Vagina (tissue), 2 donors: ENCODE results near the gene ST6GALNAC3. TPM values are rescaled to one million over a fixed set of nuclear protein-coding genes. Genes with fewer than 3 reads are reported as not detected.
A peak's percentile ranks its signal among the peaks of the same experiment; 100 is the strongest.

Experiments
- DNase-seq, 2 donors: peaks; one replicate each; pipeline ENCODE4 v3.0.0-alpha.2; 2017; ENCODE audit errors: extremely low spot score in 2 of 2
- H3K27ac ChIP-seq: fragments of 200-600 bp; sonication (generic); one replicate; pipeline ENCODE4 v1.5.1; 2019
- H3K27me3 ChIP-seq: fragments of 200-600 bp; sonication (generic); one replicate; pipeline ENCODE4 v1.5.1; 2019
- H3K36me3 ChIP-seq, 2 donors: fragments of 200-600 bp; sonication (generic); one replicate each; pipeline ENCODE4 v1.5.1; 2017 to 2019
- H3K4me1 ChIP-seq: fragments of 200-600 bp; sonication (generic); one replicate; pipeline ENCODE4 v1.5.1; 2019
- H3K4me3 ChIP-seq, 2 donors: fragments of 200-600 bp; sonication (generic); 1 replicate in 1 of 2; 2 replicates in 1 of 2; pipeline ENCODE4 v1.5.1; 2016 to 2019
- H3K9me3 ChIP-seq: fragments of 200-600 bp; sonication (generic); one replicate; pipeline ENCODE4 v1.5.1; 2019
- POLR2A ChIP-seq, 2 donors: fragments of 450-650 bp; IDR thresholded peaks; one replicate each; pipeline ENCODE4 v1.6.1; 2017; ENCODE audit warnings: antibody characterized with exemption in 2 of 2, mild to moderate bottlenecking in 2 of 2, moderate library complexity in 2 of 2
- POLR2AphosphoS5 ChIP-seq, 2 donors: sonication (generic); formaldehyde crosslinking; IDR thresholded peaks; one replicate each; pipeline ENCODE4 v1.9.0; 2017; ENCODE audit warnings: antibody characterized with exemption in 2 of 2, mild to moderate bottlenecking in 2 of 2, low read depth in 1 of 2; ENCODE audit not compliant: insufficient read depth in 1 of 2
- intact Hi-C: fragments of 100-400 bp; cut with DNase I; formaldehyde crosslinking; loops from one replicate; pipeline ENCODE4 v1.15.1; 2023
- total RNA-seq: library from RNA; depleted of rRNA; stranded (reverse); fragments of >200 nt; gene quantifications from one replicate; pipeline ENCODE4 v1.2.3, GENCODE V29; 2016
- TF ChIP-seq, protein P1 (sequence below), 3 experiments: fragments of 450-650 bp in 2 of 3; fragments of 200-600 bp in 1 of 3; sonication (generic) in 1 of 3; IDR thresholded peaks; one replicate each; pipeline ENCODE4 v1.5.1; 2017 to 2019; ENCODE audit warnings: antibody characterized with exemption in 3 of 3, mild to moderate bottlenecking in 2 of 3, moderate library complexity in 2 of 3

The ST6GALNAC3 gene
- total RNA-seq, 1 donor from 2014 or later, result 21.1 TPM

DNA sequence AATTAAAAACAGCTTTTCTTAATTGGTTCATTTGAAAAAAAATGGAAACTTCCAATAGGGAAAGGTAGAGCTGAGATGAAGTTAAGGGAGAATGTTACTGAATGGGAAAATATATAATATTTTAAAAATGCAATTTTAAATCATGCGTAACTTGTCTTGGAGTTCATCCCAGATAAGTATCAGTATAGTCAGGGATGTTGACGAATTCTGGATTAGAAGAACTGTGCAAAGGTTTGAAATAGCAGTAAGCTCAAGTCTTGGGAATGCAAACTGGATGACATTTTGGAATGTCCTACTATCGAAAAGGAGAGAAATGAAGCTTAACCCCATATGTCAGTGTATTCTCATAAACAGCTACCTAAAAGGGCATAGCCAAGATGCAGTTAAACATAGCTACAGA lies 4.0 kb upstream of the ST6GALNAC3 start:
- intact Hi-C loops, result no loop called here
- H3K9me3 ChIP-seq, result no peaks in the 10 kb centered on the region
- H3K36me3 ChIP-seq, result no peaks in the 10 kb centered on the region
- TF ChIP-seq POLR2AphosphoS5 (IDR thresholded peaks at IDR 0.05; ENCODE audit: insufficient read depth in 1 of 2, low read depth in 1 of 2) (no peak), POLR2A (IDR thresholded peaks at IDR 0.05) (no peak)
- TF ChIP-seq, protein P1, sequence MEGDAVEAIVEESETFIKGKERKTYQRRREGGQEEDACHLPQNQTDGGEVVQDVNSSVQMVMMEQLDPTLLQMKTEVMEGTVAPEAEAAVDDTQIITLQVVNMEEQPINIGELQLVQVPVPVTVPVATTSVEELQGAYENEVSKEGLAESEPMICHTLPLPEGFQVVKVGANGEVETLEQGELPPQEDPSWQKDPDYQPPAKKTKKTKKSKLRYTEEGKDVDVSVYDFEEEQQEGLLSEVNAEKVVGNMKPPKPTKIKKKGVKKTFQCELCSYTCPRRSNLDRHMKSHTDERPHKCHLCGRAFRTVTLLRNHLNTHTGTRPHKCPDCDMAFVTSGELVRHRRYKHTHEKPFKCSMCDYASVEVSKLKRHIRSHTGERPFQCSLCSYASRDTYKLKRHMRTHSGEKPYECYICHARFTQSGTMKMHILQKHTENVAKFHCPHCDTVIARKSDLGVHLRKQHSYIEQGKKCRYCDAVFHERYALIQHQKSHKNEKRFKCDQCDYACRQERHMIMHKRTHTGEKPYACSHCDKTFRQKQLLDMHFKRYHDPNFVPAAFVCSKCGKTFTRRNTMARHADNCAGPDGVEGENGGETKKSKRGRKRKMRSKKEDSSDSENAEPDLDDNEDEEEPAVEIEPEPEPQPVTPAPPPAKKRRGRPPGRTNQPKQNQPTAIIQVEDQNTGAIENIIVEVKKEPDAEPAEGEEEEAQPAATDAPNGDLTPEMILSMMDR (IDR thresholded peaks at IDR 0.05), result no peak
- DNase-seq, result no peak
- no peaks in the 10 kb centered on the region for H3K27me3 ChIP-seq
- H3K27ac ChIP-seq, result no peak overlapping the region
- no peaks in the 10 kb centered on the region for H3K4me1 ChIP-seq
- no peak overlapping the region for H3K4me3 ChIP-seq

DNA sequence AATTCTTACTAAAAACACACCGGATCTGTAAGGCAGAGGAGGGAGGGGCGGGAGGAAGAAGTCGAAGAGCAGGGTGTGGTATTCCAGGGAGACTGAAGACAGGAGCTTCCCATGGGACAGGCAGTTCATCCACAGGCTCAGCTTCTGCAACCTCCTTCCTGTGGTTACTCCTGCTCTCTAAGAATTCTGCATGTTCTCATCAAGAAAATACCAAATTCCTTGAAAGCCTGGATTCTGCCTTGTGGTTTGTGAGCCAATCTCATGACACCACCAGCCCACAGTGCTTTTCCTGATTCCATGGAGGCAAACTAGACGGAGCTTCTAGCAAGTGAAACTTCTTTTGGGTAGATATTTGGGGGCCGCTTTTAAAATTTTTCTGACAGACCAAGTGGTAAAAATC lies 1.1 kb upstream of the ST6GALNAC3 start:
- no peaks in the 10 kb centered on the region for H3K9me3 ChIP-seq
- H3K4me1 ChIP-seq, result no peaks in the 10 kb centered on the region
- H3K4me3 ChIP-seq, result no peak overlapping the region
- TF ChIP-seq POLR2AphosphoS5 (IDR thresholded peaks at IDR 0.05; ENCODE audit: insufficient read depth in 1 of 2, low read depth in 1 of 2) (no peak), POLR2A (IDR thresholded peaks at IDR 0.05) (no peak)
- TF ChIP-seq, protein P1 (IDR thresholded peaks at IDR 0.05), result no peak
- no peaks in the 10 kb centered on the region for H3K27me3 ChIP-seq
- intact Hi-C loops, result no loop called here
- H3K36me3 ChIP-seq, result no peaks in the 10 kb centered on the region
- H3K27ac ChIP-seq, result no peak overlapping the region
- no peak for DNase-seq

GRCh38 chr1:76075188-76075489 lies 593 bp downstream of the ST6GALNAC3 start:
- Histone ChIP-seq H3K4me3 (peak overlapping the region; percentile 49 to 55), H3K27ac (peak overlapping the region; percentile 64), H3K27me3 (no peaks in the 10 kb centered on the region), H3K36me3 (no peaks in the 10 kb centered on the region), H3K4me1 (no peaks in the 10 kb centered on the region), H3K9me3 (no peaks in the 10 kb centered on the region)
- DNase-seq, result no peak
- no peak for TF ChIP-seq POLR2A (IDR thresholded peaks at IDR 0.05)
- TF ChIP-seq POLR2AphosphoS5 (IDR thresholded peaks at IDR 0.05; ENCODE audit: insufficient read depth in 1 of 2, low read depth in 1 of 2), result no peak
- TF ChIP-seq, protein P1 (IDR thresholded peaks at IDR 0.05), result no peak
- intact Hi-C loops, result no loop called here

DNA sequence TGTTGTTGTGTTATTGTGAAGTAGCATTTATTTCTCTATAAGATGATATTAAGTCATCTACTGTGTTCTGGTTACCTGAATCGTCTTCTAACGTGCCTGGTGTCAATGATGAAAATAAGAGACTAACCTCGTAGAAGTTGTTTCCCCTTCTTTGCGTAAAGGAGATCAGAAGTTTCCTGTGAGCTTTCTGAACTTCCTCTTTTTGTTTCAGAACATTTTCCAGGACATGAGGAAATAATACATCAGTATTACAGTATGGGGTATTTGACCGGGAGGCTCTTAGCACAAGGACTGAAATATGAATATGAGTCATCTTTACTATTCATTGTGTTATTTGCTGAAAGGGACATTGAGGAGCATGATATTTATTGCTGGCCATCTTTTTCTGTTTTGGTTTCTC lies 1.3 kb downstream of the ST6GALNAC3 start:
- Histone ChIP-seq H3K4me1 (no peaks in the 10 kb centered on the region), H3K27me3 (no peaks in the 10 kb centered on the region), H3K9me3 (no peaks in the 10 kb centered on the region), H3K4me3 (peak overlapping the region in 1 of 2 donors; percentile 55), H3K36me3 (no peaks in the 10 kb centered on the region), H3K27ac (peak overlapping the region; percentile 45)
- no peak for DNase-seq
- peak in 1 of 2 donors; percentile 80 for TF ChIP-seq POLR2AphosphoS5 (IDR thresholded peaks at IDR 0.05; ENCODE audit: insufficient read depth in 1 of 2, low read depth in 1 of 2)
- no peak for TF ChIP-seq POLR2A (IDR thresholded peaks at IDR 0.05)
- TF ChIP-seq, protein P1 (IDR thresholded peaks at IDR 0.05), result no peak
- intact Hi-C loops, result no loop called here

DNA sequence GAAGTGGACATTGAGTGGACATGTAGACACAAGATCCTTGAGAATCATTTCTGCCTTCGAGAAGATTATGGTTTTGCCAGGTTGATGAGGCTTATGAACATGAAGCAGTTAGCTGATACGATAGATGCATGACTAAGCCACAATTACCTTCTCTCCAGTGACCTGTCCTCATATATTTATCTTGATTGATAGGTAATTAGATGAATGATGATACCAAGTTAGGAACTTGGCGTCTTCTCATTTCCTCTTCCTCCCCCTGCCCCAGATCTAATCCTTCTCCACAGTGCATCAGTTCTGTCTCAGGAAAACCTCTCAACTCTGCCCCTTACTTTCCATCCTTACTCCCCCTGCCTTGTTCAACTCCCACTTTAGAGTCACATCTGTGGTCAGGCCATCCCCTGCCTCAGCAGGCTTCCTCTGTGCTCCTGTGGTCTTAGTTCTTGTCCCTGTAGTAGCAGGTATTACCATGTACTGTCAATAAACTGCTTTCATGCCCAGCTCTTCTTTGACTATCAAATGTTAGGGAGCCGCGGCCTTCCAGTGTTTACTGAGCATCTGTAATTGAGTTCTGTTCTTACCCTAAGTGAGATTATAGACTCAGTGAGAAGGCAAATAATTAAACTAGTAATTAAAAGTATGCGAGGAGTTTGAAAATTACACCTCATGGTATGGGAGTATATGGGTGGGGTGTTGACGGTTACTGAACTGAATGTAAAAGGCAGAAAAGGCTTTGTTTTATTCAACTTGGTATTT lies 5.1 kb downstream of the ST6GALNAC3 start:
- Histone ChIP-seq H3K27me3 (no peaks in the 10 kb centered on the region), H3K4me1 (no peaks in the 10 kb centered on the region), H3K36me3 (no peaks in the 10 kb centered on the region), H3K9me3 (no peaks in the 10 kb centered on the region), H3K27ac (no peak overlapping the region), H3K4me3 (no peak overlapping the region)
- TF ChIP-seq, protein P1 (IDR thresholded peaks at IDR 0.05), result no peak
- TF ChIP-seq POLR2AphosphoS5 (IDR thresholded peaks at IDR 0.05; ENCODE audit: insufficient read depth in 1 of 2, low read depth in 1 of 2) (no peak), POLR2A (IDR thresholded peaks at IDR 0.05) (no peak)
- no peak for DNase-seq
- intact Hi-C loops, result no loop called here
